ENCODE data around the gene PCDHA1.

PCDHA1 gene

GRCh38 chr5:140857987-140858240 lies 72.0 kb downstream of the PCDHA1 start:
- TF ChIP-seq POLR2AphosphoS5 (IDR thresholded peaks at IDR 0.05; ENCODE audit: low read depth) (no peak), GABPA (IDR thresholded peaks at IDR 0.05; ENCODE audit: low read depth) (no peak), SPI1 (IDR thresholded peaks at IDR 0.05; ENCODE audit: borderline replicate concordance, low read depth) (no peak), CTCF (IDR thresholded peaks at IDR 0.05; ENCODE audit: insufficient read depth, low read length) (no peak), REST (IDR thresholded peaks at IDR 0.05; ENCODE audit: insufficient replicate concordance, low read depth) (no peak)
- H3K4me3 ChIP-seq (replicated peaks; ENCODE audit: insufficient read depth, low read length): no peak overlapping the region
- DNase-seq (ENCODE audit: low read depth in 1 of 2, low spot score in 1 of 2): no peak
- no peak overlapping the region for H3K27ac ChIP-seq (replicated peaks)
- no peaks in the 10 kb centered on the region for H3K27me3 ChIP-seq (ENCODE audit: insufficient read depth, poor library complexity, severe bottlenecking)

GRCh38 chr5:140862441-140863295 lies 76.7 kb downstream of the PCDHA1 start:
- TF ChIP-seq SPI1 (IDR thresholded peaks at IDR 0.05; ENCODE audit: borderline replicate concordance, low read depth): no peak
- no peak for TF ChIP-seq GABPA (IDR thresholded peaks at IDR 0.05; ENCODE audit: low read depth)
- TF ChIP-seq POLR2AphosphoS5 (IDR thresholded peaks at IDR 0.05; ENCODE audit: low read depth): no peak
- TF ChIP-seq CTCF (IDR thresholded peaks at IDR 0.05; ENCODE audit: insufficient read depth, low read length): no peak
- TF ChIP-seq REST (IDR thresholded peaks at IDR 0.05; ENCODE audit: insufficient replicate concordance, low read depth): no peak

GRCh38 chr5:140868721-140869554 lies 83.0 kb downstream of the PCDHA1 start, which contains the start of gene PCDHA11:
Gene PCDHA11 (plus strand): TSS chr5:140868957. CDS start chr5:140869104, 147 bp downstream.
- Histone ChIP-seq H3K4me3 (replicated peaks; ENCODE audit: insufficient read depth, low read length) (no peak within 1 kb of the TSS), H3K27ac (replicated peaks) (no peak within 1 kb of the TSS), H3K27me3 (ENCODE audit: insufficient read depth, poor library complexity, severe bottlenecking) (no peaks in the 10 kb centered on the region)
- TF ChIP-seq SPI1 (IDR thresholded peaks at IDR 0.05; ENCODE audit: borderline replicate concordance, low read depth) (no peak), CTCF (IDR thresholded peaks at IDR 0.05; ENCODE audit: insufficient read depth, low read length) (peak; percentile 0)
- peak in 1 of 2 experiments; percentile 20 for DNase-seq (ENCODE audit: low read depth in 1 of 2, low spot score in 1 of 2)

More at GRCh38 chr5:140862441-140863295, 76.7 kb downstream of the PCDHA1 start:
- no peak for DNase-seq (ENCODE audit: low read depth in 1 of 2, low spot score in 1 of 2)
- no peak overlapping the region for H3K27ac ChIP-seq (replicated peaks)
- H3K27me3 ChIP-seq (ENCODE audit: insufficient read depth, poor library complexity, severe bottlenecking): no peaks in the 10 kb centered on the region
- no peak overlapping the region for H3K4me3 ChIP-seq (replicated peaks; ENCODE audit: insufficient read depth, low read length)

All from HL-60 (cell line).